Measurements from ENCODE around the gene CDC42EP5.

Gene CDC42EP5

DNA sequence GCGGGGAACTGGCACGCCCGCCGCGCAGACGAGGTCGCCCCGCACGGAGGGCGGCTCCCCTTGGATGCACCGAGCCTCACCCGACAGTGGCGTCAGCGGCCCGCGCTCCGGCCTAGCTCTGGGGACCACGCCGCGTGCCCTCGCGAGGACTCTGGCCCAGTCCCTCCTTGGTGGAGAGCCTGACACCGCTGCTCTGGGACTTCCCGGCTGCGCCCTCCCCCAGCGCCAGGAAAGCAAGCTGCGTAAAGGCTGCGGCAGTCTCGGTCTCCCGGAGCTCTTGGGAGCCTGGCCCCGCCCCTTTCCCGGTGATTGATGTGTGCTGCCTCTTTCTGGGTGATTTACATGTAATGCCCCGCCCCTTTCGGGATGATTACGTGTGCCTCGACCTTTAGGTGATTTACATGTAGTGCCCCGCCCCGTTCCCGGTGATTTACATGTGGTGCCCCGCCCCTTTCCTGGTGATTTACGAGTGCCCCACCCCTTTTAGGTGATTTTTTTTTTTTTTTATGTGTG lies 9.5 kb downstream of the CDC42EP5 start, which contains the start of gene LENG9:
Gene LENG9, minus strand, starts transcription at position 248 of the 513 bp plus-strand sequence. CDS start 252 bp downstream, outside the sequence.
- DNase-seq (ENCODE audit: extremely low spot score, insufficient read length, low read depth) (peak; percentile 68), FAIRE-seq (no peak)

DNA sequence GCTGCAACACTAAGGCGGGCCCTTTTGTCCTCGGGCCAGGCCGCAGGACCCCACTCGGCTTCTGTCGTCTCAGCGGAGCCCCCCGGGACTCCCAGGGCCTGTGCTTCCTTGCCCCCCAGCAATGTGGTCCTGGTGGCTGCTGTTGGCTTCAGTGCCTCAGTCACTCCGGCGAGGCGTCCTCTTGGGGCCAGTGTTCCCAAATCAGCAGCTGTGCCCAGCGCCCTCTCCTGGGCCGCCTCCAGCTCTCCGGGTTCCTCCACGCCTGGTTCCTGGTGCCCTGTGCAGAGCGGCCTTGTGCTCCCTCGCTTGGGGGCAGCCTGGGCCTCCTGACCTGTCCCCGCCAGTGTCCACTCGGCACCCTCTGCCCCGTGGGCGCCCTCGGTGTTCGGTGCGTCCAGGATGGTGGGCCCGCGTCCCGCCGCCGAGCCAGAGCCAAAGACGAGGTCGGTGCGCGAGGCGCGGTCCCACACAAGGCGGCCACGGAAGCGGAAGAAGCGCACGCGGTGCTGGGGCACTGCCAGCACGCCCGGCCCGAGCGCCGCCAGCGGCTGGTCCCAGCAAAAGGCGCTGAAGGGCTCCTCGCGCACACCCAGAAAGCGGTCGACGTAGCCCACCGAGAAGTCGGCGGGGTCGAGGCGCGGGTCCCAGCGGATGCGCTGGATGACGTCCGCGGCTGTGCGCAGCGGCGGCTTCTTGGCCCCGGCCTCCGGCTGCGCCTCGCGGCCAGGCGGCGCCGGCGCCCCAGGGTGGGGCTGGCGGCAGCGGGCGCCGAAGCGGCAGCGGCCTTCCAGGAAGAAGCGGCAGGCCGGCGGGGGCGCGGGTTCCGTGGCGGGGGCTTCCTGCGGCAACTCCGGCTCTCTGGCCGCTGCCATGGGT lies 10.2 kb downstream of the CDC42EP5 start:
- FAIRE-seq (peak; percentile 63), DNase-seq (ENCODE audit: extremely low spot score, insufficient read length, low read depth) (no peak)

DNA sequence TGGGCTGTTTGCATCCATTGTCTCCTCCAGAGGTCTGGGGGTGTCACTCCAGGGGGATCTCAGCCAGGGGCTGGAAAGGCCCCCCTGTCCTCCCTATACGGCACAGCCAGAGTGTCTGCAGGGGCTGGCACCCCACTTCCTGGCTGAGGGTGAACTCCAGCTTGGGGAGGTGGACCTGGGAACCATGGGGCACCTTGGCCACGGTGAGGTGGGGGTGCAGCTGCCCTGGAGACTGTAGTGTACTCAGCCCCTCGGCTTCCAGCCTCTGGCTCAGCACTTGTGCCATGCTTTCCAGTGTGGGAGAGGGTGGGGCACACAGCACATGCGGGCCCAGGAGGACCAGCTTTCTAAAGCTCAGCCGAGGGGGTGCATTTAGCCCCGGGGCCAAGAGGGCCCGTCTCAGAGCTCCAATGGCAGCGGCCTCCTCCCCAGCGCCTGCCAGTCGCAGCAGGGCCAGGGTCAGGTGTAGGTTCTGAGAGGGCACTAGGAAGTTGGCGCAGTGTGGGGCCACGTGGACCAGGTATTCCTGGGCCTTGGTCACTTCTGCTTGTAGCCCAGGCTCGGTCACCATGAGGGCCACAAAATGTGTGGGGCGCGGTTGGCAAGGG lies 10.9 kb downstream of the CDC42EP5 start:
- FAIRE-seq (no peak), DNase-seq (ENCODE audit: extremely low spot score, insufficient read length, low read depth) (no peak)

DNA sequence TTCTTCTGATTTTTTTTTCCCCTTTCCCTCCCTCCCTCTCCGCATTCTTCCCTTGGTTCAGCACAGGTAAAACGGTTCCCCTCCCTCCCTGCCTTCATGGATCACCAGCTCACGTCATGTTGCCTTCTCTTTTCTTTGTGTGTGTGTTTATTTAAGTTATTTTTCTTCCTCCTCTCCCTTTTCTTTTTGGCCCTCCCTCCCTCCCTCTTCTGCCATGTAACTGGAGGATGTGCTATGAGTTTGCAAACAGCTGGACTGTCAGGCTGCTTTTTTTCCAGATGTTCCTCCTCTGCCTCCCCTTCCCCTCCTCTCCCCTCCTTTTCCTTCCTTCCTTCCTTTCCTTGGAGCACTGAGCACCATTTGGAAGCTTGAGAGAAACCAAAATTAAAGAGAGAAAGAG lies 11.5 kb downstream of the CDC42EP5 start:
- no peak for FAIRE-seq
- no peak for DNase-seq (ENCODE audit: extremely low spot score, insufficient read length, low read depth)

DNA sequence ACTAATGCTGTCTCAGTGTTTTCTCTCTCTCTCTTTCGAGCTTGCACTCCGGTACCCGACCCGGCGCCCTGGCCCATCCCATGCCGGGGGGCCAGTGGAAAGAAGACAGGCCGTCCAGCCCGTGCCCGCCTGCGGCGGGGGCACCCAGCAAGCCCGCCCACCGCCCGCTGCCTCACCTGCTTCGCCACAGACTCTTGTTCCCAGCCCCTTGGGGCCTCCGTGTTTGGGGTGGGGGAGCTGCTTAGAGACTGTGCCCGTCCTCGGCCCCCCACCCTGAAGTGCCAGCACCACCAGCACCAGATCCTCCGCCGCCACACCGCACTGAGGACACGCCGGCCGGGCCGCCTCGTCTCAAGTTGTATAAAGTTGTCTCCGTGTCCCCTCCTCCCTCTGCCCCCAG lies 11.9 kb downstream of the CDC42EP5 start:
- no peak for FAIRE-seq

DNA sequence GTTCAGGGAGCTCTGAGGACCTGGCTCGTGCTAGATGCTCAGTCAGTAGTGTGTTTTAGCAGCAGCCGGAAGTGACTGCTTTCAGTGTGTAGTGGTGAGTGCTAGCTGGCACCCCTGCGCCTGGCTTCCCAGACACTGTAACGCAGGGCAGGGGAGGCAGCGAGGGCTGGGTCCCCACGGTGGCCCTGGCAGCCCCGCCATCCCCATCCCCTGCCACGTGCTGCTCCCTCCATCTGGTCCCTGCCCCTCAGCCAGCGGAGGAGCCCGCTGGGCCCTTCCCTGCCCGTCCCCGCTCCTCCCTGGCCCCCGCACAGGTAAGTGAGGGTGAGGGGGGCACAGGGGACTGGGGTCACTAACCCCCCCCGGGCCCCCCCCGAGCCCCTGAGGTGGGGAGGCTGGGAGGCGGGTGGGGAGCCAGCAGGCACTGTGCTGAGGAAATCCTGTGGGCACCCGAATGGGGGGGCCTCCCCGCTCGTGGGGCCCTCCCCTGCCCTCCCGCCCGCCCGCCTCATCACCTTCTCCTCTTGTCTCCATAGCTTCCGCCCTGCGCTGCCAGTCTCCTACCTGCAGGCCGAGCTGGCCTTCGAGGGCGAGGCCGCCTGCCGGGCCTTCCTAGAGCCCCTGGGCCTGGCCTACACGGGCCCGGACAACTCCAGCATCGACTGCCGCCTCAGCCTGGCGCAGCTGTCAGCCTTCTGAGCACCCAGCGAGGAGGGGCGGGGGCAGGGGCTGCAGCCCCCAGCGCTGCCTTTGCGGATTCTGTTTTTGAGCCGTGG lies 12.7 kb downstream of the CDC42EP5 start:
- FAIRE-seq (no peak), DNase-seq (ENCODE audit: extremely low spot score, insufficient read length, low read depth) (no peak)

More for the DNA sequence above, 11.9 kb downstream of the CDC42EP5 start:
- DNase-seq (ENCODE audit: extremely low spot score, insufficient read length, low read depth), result no peak

DNA sequence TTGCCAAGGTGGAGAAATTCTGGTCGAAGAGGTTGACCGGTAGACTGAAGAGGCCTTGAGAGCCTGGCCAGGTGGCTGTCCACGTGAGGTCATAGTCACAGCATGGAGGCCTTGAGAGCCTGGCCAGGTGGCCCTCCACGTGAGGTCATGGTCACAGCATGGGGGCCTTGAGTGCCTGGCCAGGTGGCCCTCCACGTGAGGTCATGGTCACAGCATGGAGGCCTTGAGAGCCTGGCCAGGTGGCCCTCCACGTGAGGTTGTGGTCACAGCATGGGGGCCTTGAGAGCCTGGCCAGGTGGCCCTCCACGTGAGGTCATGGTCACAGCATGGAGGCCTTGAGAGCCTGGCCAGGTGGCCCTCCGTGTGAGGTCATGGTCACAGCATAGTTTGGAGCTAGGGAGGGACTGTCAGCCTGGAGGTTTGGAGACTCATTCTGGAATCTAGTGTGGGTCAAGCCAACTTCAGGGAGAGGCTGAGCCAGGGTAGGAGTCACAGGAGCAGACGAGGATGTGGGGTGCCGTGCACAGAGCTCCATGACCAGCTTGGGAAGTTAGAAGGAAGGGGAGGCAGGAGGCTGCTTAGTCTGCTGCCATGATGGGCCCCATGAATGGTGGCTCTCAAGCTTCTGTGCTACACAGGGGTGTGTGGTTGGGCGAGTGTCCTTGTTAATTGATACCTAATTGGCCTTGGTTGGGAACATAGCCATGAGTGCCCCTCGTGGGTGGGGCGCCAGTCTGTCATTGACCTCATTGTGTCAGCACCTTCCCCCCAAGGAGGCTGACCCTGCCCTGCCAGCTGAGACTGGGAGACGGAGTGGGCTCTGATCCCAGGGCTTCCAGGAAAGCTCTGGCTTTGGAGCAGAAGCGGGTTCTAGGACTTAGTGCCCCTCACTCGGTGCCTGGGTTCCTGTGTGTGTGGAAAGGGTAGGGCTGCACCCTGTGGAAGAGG lies 13.5 kb downstream of the CDC42EP5 start:
- FAIRE-seq, result no peak
- no peak for DNase-seq (ENCODE audit: extremely low spot score, insufficient read length, low read depth)

DNA sequence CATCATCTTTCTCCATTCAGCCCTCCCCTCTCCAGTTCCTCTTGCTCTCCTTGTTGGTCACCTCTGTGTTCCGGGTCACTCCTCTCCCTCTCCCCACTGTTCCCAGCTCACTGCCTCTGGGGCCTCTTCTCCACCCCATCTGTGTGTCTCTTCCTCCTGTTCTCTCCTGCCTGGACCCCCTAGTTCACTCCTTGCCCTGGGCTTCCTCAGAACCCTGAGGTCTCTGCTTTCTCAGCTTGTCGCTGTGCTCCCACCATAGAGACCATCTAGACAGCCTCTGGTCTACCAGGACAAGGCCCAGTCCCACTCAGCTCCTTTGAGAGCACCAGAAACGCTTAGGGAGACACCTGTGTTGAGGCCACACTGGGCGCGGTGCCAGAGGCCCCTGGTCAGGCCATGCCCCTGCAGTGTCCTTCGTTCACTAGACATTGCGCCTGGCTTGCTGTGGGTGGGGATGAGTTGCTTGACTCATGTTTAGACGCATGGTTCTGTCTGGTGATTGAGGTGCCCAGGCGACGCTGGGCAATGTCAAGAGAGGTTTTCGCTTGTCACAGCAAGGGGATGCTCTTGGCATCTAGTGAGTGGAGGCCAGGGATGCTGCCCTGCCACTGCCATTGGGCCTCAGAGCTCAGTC lies 14.3 kb downstream of the CDC42EP5 start:
- DNase-seq (ENCODE audit: extremely low spot score, insufficient read length, low read depth), result no peak
- FAIRE-seq, result no peak

DNA sequence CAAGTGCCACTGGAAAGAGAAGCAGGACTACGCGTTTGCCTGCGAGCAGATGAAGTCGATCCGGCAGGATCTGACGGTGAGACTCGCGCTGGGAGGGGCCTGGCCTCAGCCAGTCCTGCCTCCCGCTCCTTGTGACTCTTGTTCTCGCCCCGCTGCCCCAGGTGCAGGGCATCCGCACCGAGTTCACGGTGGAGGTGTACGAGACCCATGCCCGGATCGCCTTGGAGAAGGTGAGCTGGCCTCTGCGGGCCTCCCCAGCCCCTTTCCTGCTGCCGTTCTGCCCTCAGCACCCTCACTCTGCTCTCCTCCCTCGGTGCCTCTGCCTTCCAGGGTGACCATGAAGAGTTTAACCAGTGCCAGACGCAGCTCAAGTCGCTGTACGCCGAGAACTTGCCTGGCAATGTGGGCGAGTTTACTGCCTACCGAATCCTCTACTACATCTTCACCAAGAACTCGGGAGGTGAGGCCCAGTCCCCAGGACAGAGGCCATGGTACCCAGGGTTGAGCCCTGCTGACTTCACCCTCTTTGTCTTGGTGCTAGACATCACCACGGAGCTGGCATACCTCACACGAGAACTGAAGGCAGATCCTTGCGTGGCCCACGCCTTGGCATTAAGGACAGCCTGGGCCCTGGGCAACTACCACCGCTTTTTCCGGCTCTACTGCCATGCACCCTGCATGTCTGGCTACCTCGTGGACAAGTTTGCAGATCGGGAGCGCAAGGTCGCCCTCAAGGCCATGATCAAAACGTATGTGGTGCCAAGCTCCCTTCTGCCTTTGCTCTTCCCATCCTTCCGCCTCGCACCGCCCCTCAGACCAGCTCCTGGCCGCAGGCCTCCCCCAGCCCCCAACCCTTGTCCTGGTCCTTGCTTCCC lies 15.1 kb downstream of the CDC42EP5 start:
- FAIRE-seq, result no peak
- DNase-seq (ENCODE audit: extremely low spot score, insufficient read length, low read depth), result no peak

DNA sequence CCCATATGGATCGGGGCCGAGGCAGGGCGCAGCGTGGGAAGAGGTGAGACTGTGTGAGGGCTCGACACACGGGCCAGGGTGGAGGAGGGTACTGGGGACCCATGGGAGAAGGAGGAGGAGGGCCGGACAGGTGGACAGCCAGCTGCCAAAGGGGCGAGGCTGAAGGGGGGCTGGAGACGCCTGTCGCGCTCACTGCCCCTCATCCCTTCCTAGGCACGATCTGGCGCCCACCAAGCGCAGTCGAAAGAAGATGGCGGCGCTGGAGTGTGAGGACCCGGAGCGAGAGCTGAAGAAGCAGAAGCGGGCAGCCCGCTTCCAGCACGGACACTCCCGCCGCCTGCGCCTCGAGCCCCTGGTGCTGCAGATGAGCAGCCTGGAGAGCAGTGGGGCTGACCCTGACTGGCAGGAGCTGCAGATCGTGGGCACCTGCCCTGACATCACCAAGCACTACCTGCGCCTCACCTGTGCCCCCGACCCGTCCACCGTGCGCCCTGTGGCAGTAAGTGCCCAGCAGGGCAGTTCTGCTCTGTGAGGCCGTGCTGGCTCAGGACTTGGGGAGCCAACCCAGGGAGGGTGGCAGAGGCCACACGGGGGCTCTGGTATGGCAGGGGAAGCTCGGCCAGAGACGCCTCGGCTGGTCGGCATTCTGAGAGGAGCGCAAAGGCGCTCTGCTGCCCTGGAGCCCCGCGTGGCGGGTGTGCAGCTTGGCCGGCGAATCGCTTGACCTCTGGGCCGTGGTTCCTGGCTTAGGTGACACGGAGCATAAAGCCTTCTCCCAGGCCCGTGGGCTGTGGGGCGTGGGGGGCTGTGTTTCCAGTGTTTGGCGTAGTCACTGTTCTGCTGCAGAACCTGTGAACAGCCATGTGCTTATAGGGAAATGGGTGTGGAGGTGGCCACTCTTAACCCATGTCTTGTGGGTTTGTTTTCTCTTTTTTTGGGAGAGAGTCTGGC lies 16.4 kb downstream of the CDC42EP5 start:
- FAIRE-seq, result no peak
- DNase-seq (ENCODE audit: extremely low spot score, insufficient read length, low read depth), result no peak

DNA sequence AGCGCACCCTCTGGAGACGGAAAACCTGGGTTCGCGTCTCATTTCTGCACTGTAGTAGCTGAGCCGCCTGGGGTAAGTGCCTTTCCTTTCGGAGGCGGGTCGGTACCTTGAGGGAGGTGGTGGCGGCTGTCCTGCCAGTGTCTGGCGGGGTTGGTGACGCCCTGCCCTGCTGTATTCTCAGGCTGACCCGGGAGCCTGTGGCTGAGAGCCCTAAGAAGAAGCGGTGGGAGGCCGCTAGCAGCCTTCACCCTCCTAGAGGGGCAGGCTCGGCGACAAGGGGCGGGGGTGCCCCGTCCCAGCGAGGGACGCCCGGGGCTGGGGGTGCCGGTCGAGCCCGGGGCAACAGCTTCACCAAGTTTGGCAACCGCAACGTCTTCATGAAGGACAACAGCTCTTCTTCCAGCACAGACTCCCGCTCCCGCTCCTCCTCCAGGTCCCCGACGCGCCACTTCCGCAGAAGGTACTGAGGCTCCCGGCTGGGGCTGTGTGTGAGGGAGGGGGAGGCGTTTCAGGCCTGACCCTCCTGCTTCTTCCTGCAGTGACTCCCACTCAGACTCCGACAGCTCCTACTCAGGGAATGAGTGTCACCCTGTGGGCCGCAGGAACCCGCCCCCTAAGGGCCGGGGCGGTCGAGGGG lies 17.2 kb downstream of the CDC42EP5 start:
- FAIRE-seq (no peak), DNase-seq (ENCODE audit: extremely low spot score, insufficient read length, low read depth) (no peak)

DNA sequence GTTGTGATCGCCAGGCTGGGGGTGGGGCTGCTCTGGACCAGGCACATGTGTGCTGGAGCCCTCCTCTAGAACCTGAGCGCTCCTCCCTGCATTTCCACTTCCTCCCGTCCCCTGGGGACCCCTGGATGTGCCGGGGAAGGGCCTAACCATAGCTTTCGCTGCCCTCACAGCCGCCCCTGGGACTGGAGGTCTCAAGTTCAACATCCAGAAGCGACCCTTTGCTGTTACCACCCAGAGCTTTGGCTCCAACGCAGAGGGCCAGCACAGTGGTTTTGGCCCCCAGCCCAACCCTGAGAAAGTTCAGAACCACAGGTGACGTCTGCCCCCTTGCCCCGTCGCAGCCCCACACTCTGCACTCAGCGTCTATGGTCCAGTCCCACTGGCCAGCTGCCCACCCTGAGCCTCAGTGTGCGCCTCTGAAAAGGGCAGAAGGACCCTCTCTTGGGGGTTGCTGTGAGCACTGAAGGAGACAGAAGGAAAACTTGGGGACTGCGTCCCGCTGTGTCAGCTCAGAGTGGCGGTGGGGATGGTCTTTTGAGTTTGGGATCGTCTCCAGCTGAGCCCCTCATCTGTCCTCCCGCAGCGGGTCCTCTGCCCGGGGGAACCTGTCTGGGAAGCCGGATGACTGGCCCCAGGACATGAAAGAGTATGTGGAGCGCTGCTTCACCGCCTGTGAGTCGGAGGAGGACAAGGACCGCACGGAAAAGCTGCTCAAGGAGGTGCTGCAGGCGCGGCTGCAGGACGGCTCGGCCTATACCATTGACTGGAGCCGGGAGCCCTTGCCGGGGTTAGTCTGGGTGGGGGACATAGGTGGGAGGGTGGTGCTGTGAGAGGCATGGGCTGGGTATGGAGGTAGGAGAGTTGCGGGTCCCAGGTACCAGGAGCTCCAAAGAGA lies 18.1 kb downstream of the CDC42EP5 start:
- FAIRE-seq, result no peak
- DNase-seq (ENCODE audit: extremely low spot score, insufficient read length, low read depth), result no peak

DNA sequence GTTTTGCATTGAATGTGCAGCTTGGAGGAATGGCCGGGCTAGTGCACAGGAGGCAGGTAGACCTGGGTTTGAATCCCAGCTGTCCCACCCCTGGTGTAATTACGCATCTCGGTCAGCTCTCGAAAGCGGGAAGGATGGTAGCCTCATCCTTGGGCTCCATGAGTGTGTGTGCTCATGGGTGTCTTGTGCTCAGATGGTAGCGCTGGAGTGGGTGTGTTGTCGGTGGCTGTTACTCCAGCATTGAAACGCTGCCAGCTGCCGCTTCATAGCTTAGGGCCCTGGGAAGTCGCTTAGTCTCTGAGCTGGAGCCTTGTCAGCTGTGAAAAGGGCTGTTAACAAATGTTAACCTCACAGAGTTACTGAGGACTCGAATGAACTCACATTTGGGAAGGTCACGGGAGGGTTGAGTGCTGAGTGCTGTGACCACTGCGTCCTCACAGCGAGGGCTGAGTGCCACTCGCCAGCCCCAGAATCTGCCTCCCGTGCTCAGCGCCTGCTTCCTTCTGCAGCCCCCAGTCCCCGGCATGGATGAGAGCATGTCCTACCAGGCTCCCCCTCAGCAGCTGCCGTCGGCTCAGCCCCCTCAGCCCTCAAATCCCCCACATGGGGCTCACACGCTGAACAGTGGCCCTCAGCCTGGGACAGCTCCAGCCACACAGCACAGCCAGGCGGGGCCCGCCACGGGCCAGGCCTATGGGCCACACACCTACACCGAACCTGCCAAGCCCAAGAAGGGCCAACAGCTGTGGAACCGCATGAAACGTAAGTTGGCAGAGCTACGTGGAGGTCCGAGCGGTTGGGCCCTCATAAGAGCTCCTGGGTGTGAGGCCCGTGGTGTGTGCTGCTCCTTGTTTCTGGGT lies 18.9 kb downstream of the CDC42EP5 start:
- DNase-seq (ENCODE audit: extremely low spot score, insufficient read length, low read depth) (no peak), FAIRE-seq (no peak)

DNA sequence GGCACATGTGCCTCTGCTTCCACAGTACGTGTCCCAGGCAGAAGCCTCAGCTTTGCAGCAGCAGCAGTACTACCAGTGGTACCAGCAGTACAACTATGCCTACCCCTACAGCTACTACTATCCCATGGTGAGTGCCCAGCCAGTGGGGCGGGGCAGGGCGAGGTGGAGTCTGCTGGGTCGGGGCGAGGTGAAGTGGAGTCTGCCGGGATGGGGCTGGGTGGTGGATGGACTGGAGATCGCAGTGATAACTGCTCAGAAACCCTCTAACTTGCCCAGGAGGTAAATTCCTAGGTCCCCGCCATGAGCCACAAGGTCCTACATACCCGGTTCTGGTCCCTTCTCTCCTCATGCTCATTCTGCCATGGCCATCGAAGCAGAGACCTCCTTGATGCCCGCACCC lies 20.5 kb downstream of the CDC42EP5 start:
- DNase-seq (ENCODE audit: extremely low spot score, insufficient read length, low read depth) (no peak), FAIRE-seq (no peak)

DNA sequence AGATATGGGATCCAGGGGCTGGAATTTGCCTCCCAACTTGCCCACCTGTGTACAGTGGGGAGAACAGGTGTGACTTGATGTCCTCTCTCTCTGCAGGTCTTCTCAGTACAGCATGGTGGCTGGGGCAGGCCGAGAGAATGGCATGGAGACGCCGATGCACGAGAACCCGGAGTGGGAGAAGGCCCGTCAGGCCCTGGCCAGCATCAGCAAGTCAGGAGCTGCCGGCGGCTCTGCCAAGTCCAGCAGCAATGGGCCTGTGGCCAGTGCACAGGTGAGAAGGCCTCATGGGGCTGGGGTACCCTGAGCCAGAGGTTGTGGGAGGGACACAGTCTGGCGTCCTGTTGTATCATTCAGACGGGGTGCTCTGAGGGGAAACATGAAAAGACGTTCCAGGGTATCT lies 21.1 kb downstream of the CDC42EP5 start:
- no peak for FAIRE-seq

More for the DNA sequence above, 21.1 kb downstream of the CDC42EP5 start:
- DNase-seq (ENCODE audit: extremely low spot score, insufficient read length, low read depth), result no peak
